NCI-H187 (cell line): Measurements from ENCODE around the gene GPR107.

Experiments used
- DNase-seq, 2 experiments: peaks; one replicate each; lab custom pipeline; 2025; lab: John Stamatoyannopoulos, UW

GPR107 gene

DNA sequence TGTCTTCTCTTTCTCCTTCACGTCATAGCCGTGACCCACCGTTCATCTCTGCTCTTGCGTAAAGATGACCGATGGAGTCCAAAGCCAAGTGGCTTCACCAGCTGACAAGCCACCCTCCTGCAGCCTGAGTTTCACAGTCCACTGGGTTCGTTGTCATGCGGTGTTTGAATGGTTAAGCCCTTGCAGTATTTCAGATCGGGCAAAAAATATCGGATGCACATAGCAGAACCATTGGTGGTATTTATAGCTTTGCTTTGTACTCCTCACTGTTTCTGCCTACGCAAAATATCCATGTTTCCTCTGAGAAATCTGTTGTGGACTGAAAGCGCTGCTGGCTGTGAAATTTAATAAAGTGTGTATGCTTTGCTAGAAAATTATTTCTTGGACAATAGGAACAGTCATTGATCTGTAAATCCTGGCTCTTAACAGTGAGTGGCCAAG lies 84.0 kb downstream of the GPR107 start:
- no peak for DNase-seq

DNA sequence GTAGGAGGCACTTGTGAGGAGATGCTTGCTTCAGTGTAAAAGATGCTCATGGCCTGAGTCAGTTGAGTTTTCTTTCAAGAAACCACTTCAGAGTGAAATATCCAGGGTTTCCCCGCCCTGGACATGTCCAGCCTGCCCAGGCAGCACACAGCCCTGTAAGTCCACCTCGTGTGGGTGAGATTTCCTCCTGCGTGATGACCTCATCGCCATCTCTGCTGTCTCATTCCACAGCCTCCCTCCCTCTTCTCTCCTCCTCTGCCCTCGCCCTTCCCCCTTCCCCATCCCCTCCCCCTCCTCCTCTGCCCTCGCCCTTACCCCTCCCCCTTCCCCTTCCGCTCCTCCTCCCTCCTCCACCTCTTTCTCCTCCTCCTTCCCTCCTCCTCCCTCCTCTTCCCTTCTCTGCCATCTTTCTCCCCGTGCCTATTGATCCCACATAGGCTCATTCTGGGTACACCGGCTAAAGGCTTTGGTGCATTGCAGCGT lies 84.5 kb downstream of the GPR107 start:
- no peak for DNase-seq

DNA sequence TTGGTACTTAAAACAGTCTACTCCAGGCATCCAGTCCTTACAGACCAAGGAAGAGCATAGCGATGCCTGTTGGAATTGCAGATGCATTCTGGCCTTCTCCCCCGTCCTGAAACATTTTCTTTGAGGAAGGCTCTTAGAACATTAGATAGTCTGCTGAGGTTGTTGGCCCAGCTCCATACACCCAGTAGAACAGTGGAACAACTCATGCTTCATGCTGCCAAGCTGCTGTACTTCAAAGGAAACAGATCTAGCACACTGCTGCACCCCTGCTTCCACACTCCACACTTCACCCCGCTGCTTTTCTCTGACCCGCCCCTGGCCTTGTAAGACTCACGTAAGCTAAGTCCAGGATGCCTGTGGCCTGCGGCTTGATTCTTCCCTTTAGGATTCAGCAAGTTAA lies 85.1 kb downstream of the GPR107 start:
- peak in 1 of 2 experiments; percentile 68 for DNase-seq

DNA sequence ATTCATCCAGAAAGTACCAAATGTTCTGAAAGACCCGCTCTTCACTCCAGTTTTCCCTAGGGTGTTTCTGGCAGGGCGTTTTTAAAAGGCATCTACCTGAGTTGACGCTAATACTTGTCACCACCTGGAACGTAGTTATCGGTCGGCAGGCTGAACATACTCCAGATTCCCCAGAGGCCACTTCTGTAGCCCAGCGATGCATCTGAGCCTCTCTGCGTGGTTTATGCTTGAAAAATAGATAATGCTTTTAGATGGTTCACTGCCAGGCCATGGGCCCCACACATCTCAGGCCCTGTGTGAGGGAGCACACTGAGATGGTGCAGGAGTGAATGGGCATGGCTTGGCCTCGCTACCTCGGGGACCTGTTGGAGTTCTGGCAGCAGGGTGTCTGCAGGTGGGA lies 85.5 kb downstream of the GPR107 start:
- DNase-seq: peak; percentile 68 to 81

- DNase-seq: no peak
Observed at GRCh38 chr9:130140706-130141105, 87.0 kb downstream of the GPR107 start.

DNA sequence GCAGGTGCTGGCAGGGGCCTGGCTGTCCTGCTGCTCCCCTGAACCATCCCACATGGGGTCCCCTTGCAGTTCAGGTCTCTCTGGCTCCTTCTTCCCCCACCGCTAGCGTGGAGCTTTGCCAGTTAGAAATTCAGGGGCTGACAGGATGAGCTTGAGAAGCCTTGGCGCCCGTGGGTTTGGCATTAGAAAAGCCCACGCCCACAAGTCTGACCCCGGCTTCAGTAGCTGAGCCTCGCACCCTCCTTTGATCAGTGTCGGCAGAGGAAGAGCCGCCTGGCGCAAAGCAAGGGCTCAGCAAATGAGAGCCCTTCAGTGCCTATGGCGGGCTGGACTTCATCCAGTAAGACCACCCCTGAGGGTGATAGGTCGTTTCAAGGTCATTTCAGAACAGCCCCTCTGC lies 88.3 kb downstream of the GPR107 start:
- no peak for DNase-seq

- DNase-seq: no peak
Observed at GRCh38 chr9:130142641-130143040, 88.9 kb downstream of the GPR107 start.

DNA sequence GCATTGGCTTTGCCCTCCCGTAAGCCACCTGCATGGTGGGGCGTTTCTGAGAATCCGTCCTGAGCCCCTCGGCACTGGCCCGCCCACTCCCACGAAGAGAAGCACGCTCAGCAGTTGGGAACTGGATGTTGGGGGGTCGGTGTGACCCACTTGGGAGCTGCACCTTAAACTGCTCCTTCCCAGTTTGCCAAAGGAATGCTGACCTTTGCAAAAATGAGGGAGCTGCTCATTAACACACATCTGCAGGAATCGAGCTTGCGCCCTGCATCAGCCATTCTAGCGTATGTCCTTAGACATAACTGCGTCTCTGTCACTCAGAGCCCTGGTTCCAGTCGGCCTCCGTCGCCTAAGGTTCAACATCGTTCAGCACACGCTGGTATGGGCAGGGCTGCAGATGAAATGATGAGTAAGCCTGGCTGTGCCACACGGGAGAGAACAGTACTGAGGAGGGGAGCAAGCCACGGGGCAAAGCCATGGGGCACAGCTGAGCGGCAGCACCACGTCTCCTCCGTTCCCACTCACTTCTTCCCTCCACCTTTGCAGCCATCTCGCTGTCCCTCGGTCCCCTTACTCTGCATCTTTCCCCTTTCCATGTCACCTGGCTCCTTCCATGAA lies 89.7 kb downstream of the GPR107 start:
- DNase-seq: no peak

- no peak for DNase-seq
Observed at GRCh38 chr9:130143958-130144366, 90.3 kb downstream of the GPR107 start.

- DNase-seq: no peak
Observed at GRCh38 chr9:130144703-130145102, 91.0 kb downstream of the GPR107 start.

GRCh38 chr9:130145658-130146057 lies 92.0 kb downstream of the GPR107 start:
- no peak for DNase-seq

- DNase-seq: no peak
Observed at GRCh38 chr9:130147198-130147597, 93.5 kb downstream of the GPR107 start.

DNA sequence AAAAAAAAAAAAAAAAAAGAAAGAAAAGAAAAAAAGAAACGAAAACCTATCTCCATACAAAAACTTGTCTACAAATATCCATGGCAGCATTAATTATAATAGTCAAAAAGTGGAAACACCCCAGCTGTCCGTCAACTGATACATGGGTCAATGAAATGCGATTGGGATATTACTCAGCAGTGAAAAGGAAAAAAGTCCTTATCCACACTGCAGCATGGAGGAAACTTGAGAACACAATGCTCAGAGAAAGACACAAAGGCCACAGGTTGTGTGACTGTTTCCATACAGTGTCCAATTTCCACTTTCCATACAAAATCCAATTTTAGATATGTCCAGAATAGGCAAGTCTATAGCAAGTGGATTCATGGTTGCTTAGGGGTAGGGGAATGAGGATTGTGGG lies 94.2 kb downstream of the GPR107 start:
- DNase-seq: no peak

DNA sequence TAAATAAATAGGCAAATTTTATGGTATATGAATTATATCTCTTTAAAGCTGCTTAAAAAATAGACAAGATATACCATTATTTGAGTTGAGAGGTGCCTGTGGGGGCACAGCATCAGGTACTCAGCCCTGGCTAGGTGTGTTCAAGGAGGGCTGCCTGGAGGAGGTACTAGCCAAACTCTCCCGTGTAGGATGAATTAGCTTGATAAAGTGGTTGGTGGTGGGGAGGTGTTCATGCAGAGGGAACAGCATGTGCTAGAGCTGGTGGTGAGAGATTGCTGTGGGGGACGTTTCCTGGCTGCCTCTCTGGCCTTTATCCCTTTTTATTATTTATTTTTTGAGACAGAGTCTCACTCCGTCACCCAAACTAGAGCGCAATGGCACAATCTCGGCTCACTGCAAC lies 95.3 kb downstream of the GPR107 start:
- no peak for DNase-seq

GRCh38 chr9:130149654-130150286 lies 96.1 kb downstream of the GPR107 start:
- no peak for DNase-seq

- no peak for DNase-seq
Observed at GRCh38 chr9:130150779-130151382, 97.2 kb downstream of the GPR107 start.

GRCh38 chr9:130154816-130155215 lies 101.1 kb downstream of the GPR107 start:
- no peak for DNase-seq

- DNase-seq: no peak
Observed at GRCh38 chr9:130155647-130156046, 101.9 kb downstream of the GPR107 start.

GRCh38 chr9:130156672-130157071 lies 103.0 kb downstream of the GPR107 start:
- no peak for DNase-seq

GRCh38 chr9:130157079-130157478 lies 103.4 kb downstream of the GPR107 start:
- no peak for DNase-seq

GRCh38 chr9:130158001-130158400 lies 104.3 kb downstream of the GPR107 start:
- DNase-seq: no peak

DNA sequence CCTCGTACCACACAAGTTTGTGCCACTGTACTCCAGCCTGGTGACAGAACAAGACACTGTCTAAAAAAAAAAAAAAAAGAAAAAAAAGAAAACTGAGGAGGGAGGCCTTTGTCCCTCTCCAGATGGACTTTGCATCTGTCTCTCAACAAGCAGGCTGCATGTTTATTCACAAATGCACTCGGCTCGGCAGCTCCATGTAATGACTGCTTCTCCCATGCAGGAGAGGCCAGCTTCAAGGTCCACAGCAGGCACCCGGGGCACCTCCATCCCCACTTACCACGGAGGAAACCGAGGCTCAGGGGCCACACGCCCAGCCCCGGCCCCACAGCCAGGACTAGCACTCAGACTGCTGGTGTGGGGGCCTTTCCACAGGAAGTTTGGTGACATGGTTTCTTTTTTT lies 105.4 kb downstream of the GPR107 start:
- no peak for DNase-seq

DNA sequence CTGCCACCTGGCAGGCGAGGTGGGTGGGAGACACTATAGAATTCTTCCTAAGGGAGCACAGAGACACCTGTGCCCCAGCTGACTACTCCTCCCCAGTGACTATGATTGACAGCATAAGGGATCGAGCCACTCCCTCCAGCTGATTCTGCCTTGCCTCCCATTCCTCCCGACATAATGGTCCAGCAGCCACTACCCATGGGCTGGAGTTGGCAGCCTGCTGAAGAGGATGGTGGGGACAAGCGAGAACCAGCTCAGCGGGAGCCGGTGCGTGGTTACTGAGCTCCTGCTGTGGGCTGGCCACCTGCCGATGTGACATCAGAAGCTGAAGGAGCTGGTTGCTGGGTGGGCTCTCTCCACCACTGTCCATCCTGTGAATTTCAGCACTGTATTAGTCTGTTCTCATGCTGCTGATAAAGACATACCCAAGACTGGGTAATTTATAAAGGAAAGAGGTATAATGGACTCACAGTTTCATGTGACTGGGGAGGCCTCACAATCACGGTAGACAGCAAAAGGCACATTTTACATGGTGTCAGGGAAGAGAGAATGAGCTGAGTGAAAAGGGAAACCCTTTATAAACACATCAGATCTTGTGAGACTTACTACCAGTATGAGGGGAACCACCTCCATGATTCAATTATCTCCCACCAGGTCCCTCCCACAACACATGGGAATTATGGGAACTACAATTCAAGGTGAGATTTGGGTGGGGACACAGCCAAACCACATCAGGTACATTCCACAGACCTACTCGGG lies 106.4 kb downstream of the GPR107 start:
- DNase-seq: peak; percentile 19 to 27
